ENCODE data around the gene NPM1. TPM values are rescaled to one million over a fixed set of nuclear protein-coding genes. Genes with fewer than 3 reads are reported as not detected.

NPM1 gene
- total RNA-seq, 1 experiment from 2014 or later = 2,693 TPM

DNA sequence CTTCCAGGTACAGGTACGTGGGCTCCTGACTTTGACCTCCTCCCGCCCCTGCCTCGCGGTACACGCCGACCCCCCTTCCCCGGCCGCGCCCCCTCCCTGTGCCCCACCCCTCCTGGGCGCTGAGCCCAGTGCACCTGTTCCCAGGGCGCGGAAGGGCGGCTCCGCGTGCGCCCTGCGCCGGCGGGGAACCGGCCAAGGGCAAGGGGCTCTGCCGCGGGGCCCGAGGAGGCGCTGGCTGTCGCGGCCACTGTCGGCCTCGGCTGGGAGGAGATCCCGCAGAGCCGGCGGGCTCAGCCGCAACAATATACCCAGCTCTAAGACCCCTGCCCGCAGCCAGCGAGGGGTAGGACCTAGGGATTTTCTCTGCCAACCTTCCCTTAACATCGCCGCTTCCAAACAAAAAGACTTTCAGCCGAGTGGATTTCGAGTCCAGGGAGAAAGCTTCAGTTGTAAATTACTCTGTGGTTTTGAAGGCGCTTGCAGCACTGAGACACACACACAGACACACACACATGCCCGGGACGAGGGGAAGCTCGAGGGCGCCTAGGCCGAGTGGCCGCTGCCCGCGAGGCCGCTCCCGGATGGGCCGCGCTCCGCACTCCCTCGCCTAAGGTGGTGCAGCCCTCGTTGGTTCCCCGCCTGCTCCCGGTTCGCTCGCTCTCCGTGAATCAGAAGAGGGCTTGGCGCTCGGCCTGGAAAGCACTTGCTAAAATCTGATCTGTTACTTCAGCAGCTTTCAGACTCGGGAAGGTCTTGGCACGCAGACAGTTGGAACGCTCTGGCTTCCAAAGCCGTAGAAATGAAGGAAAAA is 33.0 kb downstream of the NPM1 start:
- H3K4me3 ChIP-seq (replicated peaks in 1 of 2; ENCODE audit: low read depth in 1 of 2, low read length in 2 of 2) = peak overlapping the region in 1 of 2 experiments; percentile 58; a peak in 1 of 4 replicates
- peak overlapping the region; percentile 92 for H3K4me2 ChIP-seq (ENCODE audit: low read length)
- H3K9me3 ChIP-seq (ENCODE audit: control insufficient read depth in 1 of 2, insufficient read depth in 1 of 2, low read depth in 1 of 2, low read length in 2 of 2) = no peaks in the 10 kb centered on the region
- H3K27ac ChIP-seq (ENCODE audit: low read depth, low read length) = no peak overlapping the region
- no peak for DNase-seq (ENCODE audit: low read depth, low spot score)
- H3K79me2 ChIP-seq (ENCODE audit: insufficient read depth, low read length) = 0 out of 2 replicates have a peak, but pooled peaks cover 6% of the 10 kb centered on the region
- H3K36me3 ChIP-seq (ENCODE audit: control insufficient read depth in 1 of 2, insufficient read depth in 2 of 2, low read length in 2 of 2) = no peaks in the 10 kb centered on the region
- BruUV-seq (replicated peaks) = no TSS peak
- intact Hi-C loops (cut with micrococcal nuclease) = no loop called here
- no peak for ATAC-seq
- no peaks in the 10 kb centered on the region for H3K27me3 ChIP-seq (ENCODE audit: insufficient read depth, low read length)
- RAD21 ChIA-PET (ENCODE audit: low non-redundant PET in 1 of 2, low total read pairs in 2 of 2, uncharacterized antibody in 2 of 2, unreplicated experiment in 2 of 2) = no interaction called here
- H4K20me1 ChIP-seq (ENCODE audit: insufficient read depth) = peaks cover 13% of the 10 kb centered on the region; the same call in 1 of the 2 replicates
- CTCF ChIA-PET = no interaction called here
- H2AFZ ChIP-seq (ENCODE audit: low read depth, low read length, poor library complexity, severe bottlenecking) = no peak overlapping the region
- no peaks in the 10 kb centered on the region for H3K9me2 ChIP-seq (ENCODE audit: insufficient read depth)
- POLR2A ChIA-PET = interaction anchor here (1.3 kb wide), 1 partner anchor 28 kb away, joined by 3 read pairs; no protein-coding TSS in a partner anchor
- peaks cover 9 to 43% of the 10 kb centered on the region in 2 experiments for H3K4me1 ChIP-seq (ENCODE audit: control insufficient read depth in 1 of 2, insufficient read depth in 2 of 2, low read length in 2 of 2)
- TF ChIP-seq TCF7L2 (IDR thresholded peaks at IDR 0.05; ENCODE audit: borderline replicate concordance, extremely low read depth, insufficient read depth, insufficient read length) (no peak), EZH2 (IDR thresholded peaks at IDR 0.05) (no peak), ZBTB33 (IDR thresholded peaks at IDR 0.05; ENCODE audit: extremely low read depth, insufficient replicate concordance, low read length) (no peak), ATF3 (IDR thresholded peaks at IDR 0.05) (no peak), FOSL1 (IDR thresholded peaks at IDR 0.05; ENCODE audit: low read depth) (no peak), CEBPB (IDR thresholded peaks at IDR 0.05; ENCODE audit: low read depth) (no peak), POLR2A (IDR thresholded peaks at IDR 0.05; ENCODE audit: borderline replicate concordance, extremely low read depth, insufficient read depth, insufficient read length) (no peak), JUND (IDR thresholded peaks at IDR 0.05) (no peak), ZFX (IDR thresholded peaks at IDR 0.05) (no peak), ELF1 (IDR thresholded peaks at IDR 0.05; ENCODE audit: borderline replicate concordance, low read depth) (no peak), YY1 (IDR thresholded peaks at IDR 0.05; ENCODE audit: extremely low read depth, insufficient replicate concordance, low read depth, low read length) (no peak), ZNF274 (IDR thresholded peaks at IDR 0.05; ENCODE audit: low read depth, low read length) (no peak), SRF (IDR thresholded peaks at IDR 0.05; ENCODE audit: low read depth) (no peak), MAX (IDR thresholded peaks at IDR 0.05) (no peak), SIN3A (IDR thresholded peaks at IDR 0.05; ENCODE audit: low read depth) (no peak), POLR2AphosphoS5 (IDR thresholded peaks at IDR 0.05; ENCODE audit: low read depth, low read length) (no peak), CBX3 (IDR thresholded peaks at IDR 0.05; ENCODE audit: low read depth) (no peak), SP1 (IDR thresholded peaks at IDR 0.05; ENCODE audit: low read depth) (no peak), EGR1 (IDR thresholded peaks at IDR 0.05; ENCODE audit: low read depth) (no peak)
- TF ChIP-seq, protein P1, sequence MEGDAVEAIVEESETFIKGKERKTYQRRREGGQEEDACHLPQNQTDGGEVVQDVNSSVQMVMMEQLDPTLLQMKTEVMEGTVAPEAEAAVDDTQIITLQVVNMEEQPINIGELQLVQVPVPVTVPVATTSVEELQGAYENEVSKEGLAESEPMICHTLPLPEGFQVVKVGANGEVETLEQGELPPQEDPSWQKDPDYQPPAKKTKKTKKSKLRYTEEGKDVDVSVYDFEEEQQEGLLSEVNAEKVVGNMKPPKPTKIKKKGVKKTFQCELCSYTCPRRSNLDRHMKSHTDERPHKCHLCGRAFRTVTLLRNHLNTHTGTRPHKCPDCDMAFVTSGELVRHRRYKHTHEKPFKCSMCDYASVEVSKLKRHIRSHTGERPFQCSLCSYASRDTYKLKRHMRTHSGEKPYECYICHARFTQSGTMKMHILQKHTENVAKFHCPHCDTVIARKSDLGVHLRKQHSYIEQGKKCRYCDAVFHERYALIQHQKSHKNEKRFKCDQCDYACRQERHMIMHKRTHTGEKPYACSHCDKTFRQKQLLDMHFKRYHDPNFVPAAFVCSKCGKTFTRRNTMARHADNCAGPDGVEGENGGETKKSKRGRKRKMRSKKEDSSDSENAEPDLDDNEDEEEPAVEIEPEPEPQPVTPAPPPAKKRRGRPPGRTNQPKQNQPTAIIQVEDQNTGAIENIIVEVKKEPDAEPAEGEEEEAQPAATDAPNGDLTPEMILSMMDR (IDR thresholded peaks at IDR 0.05 in 2 of 3, conservative IDR thresholded peaks at IDR 0.05 in 1 of 3; ENCODE audit: borderline replicate concordance in 1 of 3, insufficient read depth in 1 of 3, low read depth in 2 of 3, low read length in 2 of 3) = no peak
- H3K9ac ChIP-seq (ENCODE audit: low read length) = no peak overlapping the region
